ENCODE results near the gene CRTAC1.
"Not testable (repeated sequence)": the region's sequence is repeated elsewhere in the genome, so short reads cannot be mapped to it uniquely, and the experiment has no call there.

CRTAC1 gene

DNA sequence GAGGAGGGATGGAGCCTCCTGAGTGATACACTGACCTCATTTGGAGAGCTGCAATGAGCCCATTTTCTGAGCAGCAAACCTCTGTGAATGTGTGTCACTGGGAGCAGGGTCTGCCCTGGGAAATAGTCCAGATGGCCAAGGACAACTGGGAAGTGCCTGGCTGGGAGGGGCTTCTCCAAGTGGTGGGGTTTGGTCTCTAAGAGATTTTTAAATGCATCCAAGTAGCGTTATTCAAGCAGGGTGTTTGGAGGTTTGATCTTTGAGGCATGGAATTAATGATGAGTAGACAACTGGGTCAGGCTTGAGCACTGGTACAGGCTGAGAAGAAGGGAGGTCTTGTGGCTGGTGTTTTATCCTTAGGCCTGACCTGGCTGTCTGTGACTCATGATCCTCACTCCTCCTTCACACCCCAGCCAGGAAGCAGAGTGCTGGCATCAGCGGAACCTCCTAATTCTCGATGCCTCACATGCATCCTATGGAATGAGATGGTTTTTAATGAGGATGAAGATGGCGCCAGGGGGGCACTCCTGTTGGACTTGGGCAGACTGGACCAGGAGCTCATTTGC, 177.5 kb downstream of the CRTAC1 start:
- no peak for DNase-seq (ENCODE audit: extremely low read depth, low read depth)
- TF ChIP-seq CTCF (IDR thresholded peaks at IDR 0.05; ENCODE audit: low read depth, low read length): no peak

DNA sequence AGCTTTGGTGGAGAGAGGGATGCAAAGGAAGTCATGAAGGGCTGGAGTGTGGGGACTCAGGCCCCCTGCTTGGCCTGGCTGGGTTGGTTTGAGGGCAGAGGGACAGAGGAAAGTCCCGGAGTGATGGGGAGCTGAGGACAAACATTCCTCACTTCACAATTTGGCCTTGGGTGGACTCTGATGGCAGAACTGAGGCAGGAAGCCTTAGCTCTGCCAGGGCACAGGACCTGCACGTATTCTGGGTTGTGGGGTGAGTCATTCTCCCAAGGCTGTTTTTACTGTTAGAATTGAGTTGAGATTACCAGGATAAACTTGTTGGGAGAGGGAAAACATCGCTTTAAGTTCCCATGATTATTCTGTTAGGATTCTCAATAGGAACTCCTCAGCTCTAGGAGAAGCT, 178.1 kb downstream of the CRTAC1 start:
- no peak for DNase-seq (ENCODE audit: extremely low read depth, low read depth)
- no peak for TF ChIP-seq CTCF (IDR thresholded peaks at IDR 0.05; ENCODE audit: low read depth, low read length)

DNA sequence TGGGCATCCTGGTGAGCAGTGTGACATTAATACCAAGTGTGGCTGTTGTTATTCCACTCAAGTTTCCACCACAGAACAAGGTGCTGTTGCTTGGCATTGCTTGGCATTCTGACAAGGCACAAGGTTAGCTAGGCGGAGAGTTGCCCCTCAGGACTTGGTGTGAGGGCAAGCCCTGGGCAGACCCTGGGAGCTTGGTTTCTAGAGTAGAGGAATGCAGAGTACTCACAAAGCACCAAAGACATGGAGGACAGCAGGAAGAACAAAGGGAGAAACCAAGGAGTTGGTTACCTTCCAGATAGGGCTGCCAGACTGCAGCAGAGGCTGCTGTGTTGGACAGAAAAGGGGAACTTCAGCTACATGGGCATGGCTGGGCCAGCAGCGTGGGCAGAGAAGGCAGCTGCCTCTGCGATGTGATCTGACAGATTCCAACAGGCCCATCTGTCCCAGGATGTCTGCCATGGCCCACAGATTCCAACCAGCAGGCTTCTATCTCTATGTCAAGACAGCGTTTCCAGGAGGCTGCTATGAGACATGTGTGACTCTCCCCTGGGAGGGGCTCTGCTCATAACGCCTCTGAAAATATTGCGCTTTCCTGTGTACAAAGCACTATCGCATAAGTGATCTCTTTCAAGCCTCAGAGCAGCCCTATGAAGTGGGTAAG, 178.9 kb downstream of the CRTAC1 start:
- no peak for TF ChIP-seq CTCF (IDR thresholded peaks at IDR 0.05; ENCODE audit: low read depth, low read length)
- no peak for DNase-seq (ENCODE audit: extremely low read depth, low read depth)

DNA sequence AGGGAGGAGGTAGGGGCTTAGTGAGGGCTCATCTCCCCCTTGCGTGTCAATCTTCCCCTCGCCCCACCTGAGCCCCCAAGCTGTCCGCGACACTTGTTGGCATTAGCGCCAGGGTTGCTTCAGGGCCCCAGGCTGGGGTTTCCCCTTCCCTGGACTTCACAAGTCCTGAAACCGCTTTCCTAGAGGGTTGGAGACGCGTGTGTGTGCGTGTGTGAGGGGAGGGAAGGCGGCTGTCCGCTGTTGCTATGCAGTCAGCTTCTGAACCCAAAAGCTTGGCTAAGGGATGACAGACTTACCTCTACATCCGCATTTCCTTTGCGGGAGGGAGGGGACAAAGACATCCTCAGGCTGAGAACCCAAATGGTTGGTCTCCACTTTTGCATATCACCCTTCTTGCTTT, 180.0 kb downstream of the CRTAC1 start:
- TF ChIP-seq CTCF (IDR thresholded peaks at IDR 0.05; ENCODE audit: low read depth, low read length): no peak
- no peak for DNase-seq (ENCODE audit: extremely low read depth, low read depth)

GRCh38 chr10:97849687-97850402, 180.6 kb downstream of the CRTAC1 start, which contains the start of gene GOLGA7B:
Gene GOLGA7B (plus strand): TSS chr10:97849843. CDS start chr10:97850304, 461 bp downstream.
- TF ChIP-seq CTCF (IDR thresholded peaks at IDR 0.05; ENCODE audit: low read depth, low read length): no peak
- DNase-seq (ENCODE audit: extremely low read depth, low read depth): no peak

DNA sequence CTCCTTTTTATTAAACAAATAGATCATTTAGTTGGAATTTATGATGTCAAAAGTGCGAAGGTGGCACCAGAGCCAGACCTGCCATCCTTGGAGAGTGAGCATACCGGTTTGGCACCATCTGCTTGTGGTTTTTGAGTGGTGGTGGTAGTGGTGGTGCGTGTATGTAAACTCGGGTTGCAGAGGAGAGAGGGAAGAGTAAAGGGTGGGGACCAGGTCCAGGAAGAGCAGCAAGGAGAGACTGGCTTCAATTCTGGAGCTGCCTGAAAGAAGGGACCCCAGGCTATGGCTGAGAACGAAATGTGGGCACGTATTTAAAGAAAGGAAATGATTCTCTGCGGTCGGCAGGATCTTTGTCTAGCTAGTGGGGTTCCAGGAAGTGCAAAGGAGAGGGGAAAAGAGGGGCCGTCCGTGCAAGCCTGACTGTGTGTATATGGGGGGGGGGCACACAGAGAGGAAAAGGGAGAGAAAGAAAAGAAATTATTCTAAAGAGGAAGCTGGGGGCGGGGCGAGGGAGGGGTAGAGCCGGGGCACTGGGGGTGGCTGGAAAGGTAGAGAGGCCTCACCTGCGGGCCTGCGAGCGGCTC, 181.2 kb downstream of the CRTAC1 start:
- no peak for TF ChIP-seq CTCF (IDR thresholded peaks at IDR 0.05; ENCODE audit: low read depth, low read length)
- DNase-seq (ENCODE audit: extremely low read depth, low read depth): no peak

DNA sequence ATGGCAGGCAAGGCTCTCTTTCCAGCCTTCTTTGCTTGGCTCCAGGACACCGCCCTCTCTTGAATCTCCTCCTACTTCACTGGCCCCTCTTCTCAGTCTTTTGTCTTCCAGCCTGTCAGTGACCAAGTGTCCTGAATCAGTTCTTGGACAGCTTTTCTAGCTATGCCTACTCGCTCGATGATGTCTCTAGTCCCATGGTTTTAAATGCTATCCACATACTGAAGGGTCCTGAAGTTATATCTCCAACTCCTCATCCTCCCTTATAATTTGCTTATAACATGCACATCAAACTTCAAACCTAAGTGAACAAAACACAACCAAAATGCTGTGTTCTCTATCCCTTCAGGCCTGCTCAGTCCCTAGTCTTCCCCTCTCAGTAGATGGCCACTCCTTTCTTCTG, 185.7 kb downstream of the CRTAC1 start:
- no peak for TF ChIP-seq CTCF (IDR thresholded peaks at IDR 0.05; ENCODE audit: low read depth, low read length)
- DNase-seq (ENCODE audit: extremely low read depth, low read depth): no peak

DNA sequence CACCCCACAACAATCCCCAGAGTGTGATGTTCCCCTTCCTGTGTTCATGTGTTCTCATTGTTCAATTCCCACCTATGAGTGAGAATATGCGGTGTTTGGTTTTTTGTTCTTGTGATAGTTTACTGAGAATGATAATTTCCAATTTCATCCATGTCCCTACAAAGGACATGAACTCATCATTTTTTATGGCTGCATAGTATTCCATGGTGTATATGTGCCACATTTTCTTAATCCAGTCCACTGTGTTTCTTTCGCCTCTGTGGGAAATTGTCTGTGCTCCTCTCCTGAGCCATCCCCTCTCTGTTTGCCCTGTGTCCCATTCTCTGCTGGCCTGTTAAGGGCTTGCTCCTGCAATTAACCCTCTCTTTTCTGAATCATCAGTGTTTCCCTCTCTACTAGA, 186.4 kb downstream of the CRTAC1 start:
- not testable (repeated sequence) for DNase-seq (ENCODE audit: extremely low read depth, low read depth)
